Hematopoietic multipotent progenitor cell treated with erythropoietin and hydrocortisone succinate and interleukin-3 and kit ligand, for 8 days (in vitro differentiated cells): ENCODE measurements around the gene DUOXA2.

Source experiments
- DNase-seq: peaks from one replicate; pipeline ENCODE4 v3.0.0-alpha.2; 2015

DUOXA2 gene

DNA sequence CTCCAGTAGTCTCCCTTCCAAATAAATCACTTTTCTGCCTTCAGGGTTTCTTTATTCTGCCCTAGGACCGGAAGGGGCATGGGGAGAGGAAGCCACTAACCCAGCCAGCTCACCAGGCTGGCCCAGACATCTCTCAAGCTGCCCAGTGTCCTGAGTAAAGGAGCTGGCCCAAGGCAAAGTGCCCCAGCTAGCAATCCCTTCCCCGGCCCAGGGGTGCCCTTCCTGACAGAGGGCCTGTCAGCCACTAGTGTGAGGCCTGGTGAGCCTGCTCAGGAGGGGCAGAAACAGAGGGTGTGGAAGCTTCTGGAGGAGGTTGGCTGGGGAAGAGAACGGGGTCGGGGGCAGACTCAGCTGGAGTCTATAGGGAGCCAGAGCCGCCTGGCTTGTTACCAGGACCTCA is 51.4 kb downstream of the DUOXA2 start:
- no peak for DNase-seq

DNA sequence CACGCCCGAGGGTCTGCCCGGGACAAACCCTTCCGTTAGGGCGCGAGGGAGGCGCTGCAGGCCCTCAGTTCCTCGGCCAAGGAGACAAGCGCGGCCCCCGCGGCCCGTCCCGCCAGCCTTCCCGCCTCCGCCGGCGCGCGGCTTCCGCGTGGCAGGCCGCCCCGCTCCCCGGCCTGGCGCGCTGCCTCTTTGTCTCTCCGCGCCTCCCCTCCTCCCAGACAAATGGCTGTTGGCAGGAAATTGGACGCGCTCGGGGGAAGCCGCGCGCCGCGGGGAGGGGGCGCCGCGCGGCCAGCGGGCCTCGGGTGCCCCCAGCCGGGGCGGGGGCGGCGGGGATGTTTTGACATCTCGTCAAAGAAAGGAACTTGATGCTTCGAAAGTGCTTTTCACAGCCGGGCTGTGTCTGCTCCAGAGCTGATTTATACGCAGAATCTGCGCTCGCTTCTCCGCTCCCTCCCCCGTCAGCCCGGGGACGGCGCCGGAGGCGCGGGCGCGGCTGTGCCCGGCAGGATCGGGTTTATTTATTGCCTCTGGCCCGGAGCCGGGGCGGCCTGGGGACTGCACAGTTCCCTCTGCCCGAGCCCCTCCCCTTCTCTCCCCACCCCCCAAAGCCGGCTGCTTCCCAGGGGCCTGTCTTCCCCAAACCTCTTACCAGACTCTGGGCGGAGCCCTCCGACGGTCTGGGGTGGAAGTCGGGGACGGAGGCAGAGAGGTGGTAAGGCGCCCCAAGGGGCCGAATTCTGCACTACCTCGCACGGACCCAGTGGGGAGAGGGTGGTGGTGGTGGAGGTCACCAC is 52.9 kb downstream of the DUOXA2 start:
- peak; percentile 91 for DNase-seq

GRCh38 chr15:45167631-45168205 is 53.6 kb downstream of the DUOXA2 start:
- no peak for DNase-seq
